NB4 (cell line): ENCODE measurements around the gene SPACDR.

Source experiments
- DNase-seq: peaks from one replicate; pipeline ENCODE4 v3.0.0; 2010; ENCODE audit warnings: low read depth
- H3K4me3 ChIP-seq: one replicate; pipeline ENCODE4 v1.5.1; 2011; ENCODE audit warnings: mild to moderate bottlenecking, low read depth, low read length, moderate library complexity
- MYC ChIP-seq: IDR thresholded peaks from 2 replicates; pipeline ENCODE4 v1.6.1; 2011; ENCODE audit warnings: low read depth, low read length
- POLR2A ChIP-seq: IDR thresholded peaks from 2 replicates; pipeline ENCODE4 v1.6.1; 2011; ENCODE audit warnings: mild to moderate bottlenecking; ENCODE audit not compliant: insufficient read length; ENCODE audit errors: extremely low read depth
- TF ChIP-seq, protein P1 (sequence below): IDR thresholded peaks from one replicate; pipeline ENCODE4 v1.5.1; 2012; ENCODE audit warnings: low read depth, low read length
- TF ChIP-seq, protein P2 (sequence below): IDR thresholded peaks from 2 replicates; pipeline ENCODE4 v1.6.1; 2011; ENCODE audit warnings: low read depth, low read length

The SPACDR gene, protein sequence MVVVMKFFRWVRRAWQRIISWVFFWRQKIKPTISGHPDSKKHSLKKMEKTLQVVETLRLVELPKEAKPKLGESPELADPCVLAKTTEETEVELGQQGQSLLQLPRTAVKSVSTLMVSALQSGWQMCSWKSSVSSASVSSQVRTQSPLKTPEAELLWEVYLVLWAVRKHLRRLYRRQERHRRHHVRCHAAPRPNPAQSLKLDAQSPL

DNA sequence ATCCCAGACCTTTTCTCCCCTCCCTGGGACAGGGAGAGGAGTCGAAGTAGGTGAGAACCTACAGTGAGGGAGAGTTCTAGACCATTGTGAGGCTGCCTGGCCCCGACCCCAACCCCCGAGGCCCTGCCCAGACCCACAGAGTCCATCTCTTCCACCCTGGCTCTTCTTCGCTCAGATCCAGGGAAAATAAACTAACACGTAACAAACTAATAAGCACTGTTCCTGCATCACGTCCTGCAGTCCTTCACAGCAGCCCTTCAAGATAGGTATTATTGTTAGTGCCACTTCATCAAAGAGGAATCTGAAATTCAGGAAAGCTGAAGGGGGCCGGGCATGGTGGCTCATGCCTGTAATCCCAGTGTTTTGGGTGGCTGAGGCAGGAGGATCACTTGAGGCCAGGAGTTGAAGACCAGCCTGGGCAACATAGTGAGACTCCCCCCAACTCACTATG is at the start of gene SPACDR:
Gene SPACDR (minus strand): TSS at position 51 of the 451 bp plus-strand sequence. CDS start 235 bp downstream, outside the sequence.
- TF ChIP-seq, protein P1, sequence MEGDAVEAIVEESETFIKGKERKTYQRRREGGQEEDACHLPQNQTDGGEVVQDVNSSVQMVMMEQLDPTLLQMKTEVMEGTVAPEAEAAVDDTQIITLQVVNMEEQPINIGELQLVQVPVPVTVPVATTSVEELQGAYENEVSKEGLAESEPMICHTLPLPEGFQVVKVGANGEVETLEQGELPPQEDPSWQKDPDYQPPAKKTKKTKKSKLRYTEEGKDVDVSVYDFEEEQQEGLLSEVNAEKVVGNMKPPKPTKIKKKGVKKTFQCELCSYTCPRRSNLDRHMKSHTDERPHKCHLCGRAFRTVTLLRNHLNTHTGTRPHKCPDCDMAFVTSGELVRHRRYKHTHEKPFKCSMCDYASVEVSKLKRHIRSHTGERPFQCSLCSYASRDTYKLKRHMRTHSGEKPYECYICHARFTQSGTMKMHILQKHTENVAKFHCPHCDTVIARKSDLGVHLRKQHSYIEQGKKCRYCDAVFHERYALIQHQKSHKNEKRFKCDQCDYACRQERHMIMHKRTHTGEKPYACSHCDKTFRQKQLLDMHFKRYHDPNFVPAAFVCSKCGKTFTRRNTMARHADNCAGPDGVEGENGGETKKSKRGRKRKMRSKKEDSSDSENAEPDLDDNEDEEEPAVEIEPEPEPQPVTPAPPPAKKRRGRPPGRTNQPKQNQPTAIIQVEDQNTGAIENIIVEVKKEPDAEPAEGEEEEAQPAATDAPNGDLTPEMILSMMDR: no peak
- TF ChIP-seq, protein P2, sequence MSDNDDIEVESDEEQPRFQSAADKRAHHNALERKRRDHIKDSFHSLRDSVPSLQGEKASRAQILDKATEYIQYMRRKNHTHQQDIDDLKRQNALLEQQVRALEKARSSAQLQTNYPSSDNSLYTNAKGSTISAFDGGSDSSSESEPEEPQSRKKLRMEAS: no peak
- TF ChIP-seq POLR2A (no peak), MYC (no peak)
- H3K4me3 ChIP-seq: no peak within 1 kb of the TSS
- no peak for DNase-seq

DNA sequence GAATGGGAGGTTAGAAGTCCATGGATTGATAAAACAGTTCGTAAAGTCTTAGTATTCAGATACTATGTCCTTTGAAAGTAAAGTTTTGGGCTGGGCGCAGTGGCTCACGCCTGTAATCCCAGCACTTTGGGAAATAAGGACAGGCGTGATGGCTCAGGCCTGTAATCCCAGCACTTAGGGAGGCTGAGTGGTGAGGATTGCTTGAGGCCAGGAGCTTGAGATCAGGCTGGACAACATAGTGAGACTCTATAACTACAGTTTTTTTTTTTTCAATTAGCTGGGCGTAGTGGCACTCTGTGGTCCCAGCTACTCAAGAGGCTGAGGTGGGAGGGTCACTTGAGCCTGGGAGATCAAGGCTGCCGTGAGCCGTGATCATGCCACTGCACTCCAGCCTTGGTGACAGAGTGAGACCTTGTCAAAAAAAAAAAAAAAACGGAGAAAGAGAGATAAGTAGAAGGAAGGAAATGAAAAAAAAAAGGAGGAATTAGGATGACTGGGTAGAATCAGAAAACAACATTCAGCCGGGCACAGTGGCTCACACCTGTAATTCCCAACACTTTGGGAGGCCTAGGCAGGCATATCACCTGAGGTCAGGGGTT is 49.3 kb upstream of the SPACDR start:
- DNase-seq: no peak
- no peak overlapping the region for H3K4me3 ChIP-seq
- TF ChIP-seq, protein P2: no peak
- TF ChIP-seq, protein P1: no peak
- no peak for TF ChIP-seq POLR2A
- no peak for TF ChIP-seq MYC

DNA sequence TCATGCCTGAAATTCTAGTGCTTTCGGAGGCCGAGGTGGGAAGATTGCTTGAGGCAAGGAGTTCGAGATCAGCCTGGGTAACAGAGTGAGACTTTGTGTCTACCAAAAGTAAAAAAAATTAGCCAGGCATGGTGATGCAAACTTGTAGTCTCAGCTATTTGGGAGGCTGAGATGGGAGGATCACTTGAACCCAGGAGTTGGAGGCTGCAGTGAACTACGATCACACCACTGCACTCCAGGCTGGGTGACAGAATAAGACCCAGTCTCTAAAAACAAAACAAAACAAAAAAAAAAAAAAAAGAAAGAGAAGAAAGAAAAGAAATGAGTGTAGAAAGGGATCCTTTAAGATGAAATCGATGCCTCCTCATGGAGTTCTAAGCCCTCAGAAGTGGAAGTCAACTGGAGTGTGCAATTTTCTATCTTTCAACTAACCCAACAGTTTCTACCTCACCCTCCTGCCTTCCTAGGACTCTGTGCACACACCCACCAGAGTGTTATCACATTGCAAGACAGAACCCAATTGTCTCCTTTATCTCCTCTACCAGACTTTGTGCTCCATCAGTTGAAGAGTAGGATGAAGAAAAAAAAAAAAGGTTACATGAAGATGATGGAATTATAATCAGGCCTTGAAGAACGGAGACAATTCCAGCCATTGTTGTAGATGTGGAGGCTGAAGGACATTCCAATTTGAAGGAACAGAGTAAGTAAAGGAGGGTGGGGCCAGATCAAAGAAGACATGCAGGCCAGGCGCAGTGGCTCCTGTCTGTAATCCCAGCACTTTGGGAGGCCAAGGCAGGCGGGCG is 46.6 kb upstream of the SPACDR start:
- H3K4me3 ChIP-seq: no peak overlapping the region
- no peak for TF ChIP-seq POLR2A
- TF ChIP-seq MYC: no peak
- TF ChIP-seq, protein P1: no peak
- TF ChIP-seq, protein P2: no peak
- DNase-seq: no peak

DNA sequence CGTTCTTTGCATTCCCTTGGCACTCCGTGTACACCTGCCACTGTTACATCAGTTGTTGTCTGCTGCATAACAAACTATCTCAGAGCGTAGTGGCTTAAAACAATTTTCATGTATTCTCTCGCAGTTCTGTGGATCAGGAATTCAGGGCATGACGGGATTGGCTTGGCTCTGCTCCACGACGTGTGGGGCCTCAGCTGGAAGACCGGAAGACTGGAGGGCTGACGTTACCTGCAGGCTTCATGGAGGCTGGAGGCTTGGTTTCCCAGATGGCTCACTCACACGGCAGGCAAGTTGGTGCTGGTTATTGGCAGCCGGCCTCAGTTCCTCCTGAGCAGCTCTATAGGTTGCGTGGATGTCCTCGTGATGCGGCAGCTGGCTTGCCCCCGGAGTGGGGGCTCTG is 45.2 kb upstream of the SPACDR start:
- H3K4me3 ChIP-seq: no peak overlapping the region
- no peak for DNase-seq
- TF ChIP-seq, protein P1: no peak
- TF ChIP-seq POLR2A (no peak), MYC (no peak)
- TF ChIP-seq, protein P2: no peak

DNA sequence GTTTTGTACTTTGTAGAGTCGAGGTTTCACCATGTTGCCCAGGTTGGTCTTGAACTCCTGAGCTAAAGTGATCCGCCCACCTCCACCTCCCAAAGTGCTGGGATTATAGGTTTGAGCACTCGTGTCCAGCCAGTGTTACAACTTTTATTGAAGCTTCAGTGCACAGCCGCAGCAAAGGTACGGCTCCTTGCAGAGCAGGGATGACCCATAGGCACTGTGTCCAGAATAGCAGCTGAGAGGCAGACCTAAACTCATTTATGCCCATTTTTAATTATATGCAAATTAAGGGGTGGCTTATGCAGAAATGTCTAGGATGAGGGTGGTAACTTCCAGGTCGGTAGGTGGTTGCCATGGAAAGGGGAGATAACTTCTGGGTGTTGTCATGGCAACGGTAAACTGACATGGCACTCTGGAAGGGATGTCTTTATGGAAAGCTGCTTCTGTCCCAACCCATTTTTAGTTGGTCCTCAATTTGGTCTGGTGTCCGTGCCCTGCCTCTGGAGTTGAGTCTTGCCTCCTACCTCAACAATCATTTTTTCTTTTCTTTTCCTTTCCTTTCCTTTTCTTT is 42.4 kb upstream of the SPACDR start:
- DNase-seq: no peak
- TF ChIP-seq, protein P1: no peak
- TF ChIP-seq, protein P2: no peak
- TF ChIP-seq POLR2A: no peak
- TF ChIP-seq MYC: no peak
- no peak overlapping the region for H3K4me3 ChIP-seq
